Measurements from ENCODE around the gene CEP97. TPM values are rescaled to one million over a fixed set of nuclear protein-coding genes. Genes with fewer than 3 reads are reported as not detected.
"Not testable (repeated sequence)": the region's sequence is repeated elsewhere in the genome, so short reads cannot be mapped to it uniquely, and the experiment has no call there.

CEP97 gene, protein sequence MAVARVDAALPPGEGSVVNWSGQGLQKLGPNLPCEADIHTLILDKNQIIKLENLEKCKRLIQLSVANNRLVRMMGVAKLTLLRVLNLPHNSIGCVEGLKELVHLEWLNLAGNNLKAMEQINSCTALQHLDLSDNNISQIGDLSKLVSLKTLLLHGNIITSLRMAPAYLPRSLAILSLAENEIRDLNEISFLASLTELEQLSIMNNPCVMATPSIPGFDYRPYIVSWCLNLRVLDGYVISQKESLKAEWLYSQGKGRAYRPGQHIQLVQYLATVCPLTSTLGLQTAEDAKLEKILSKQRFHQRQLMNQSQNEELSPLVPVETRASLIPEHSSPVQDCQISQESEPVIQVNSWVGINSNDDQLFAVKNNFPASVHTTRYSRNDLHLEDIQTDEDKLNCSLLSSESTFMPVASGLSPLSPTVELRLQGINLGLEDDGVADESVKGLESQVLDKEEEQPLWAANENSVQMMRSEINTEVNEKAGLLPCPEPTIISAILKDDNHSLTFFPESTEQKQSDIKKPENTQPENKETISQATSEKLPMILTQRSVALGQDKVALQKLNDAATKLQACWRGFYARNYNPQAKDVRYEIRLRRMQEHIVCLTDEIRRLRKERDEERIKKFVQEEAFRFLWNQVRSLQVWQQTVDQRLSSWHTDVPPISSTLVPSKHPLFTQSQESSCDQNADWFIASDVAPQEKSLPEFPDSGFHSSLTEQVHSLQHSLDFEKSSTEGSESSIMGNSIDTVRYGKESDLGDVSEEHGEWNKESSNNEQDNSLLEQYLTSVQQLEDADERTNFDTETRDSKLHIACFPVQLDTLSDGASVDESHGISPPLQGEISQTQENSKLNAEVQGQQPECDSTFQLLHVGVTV
- polyA plus RNA-seq = 5.3 TPM
- long read RNA-seq, donor 1 = 0 reads
- long read RNA-seq, donor 2, partial matches to known transcripts = 0 of 1 reads
- long read RNA-seq, donor 2, other reads (novel, unspliced or antisense) = 0 of 1 reads
- long read RNA-seq, donor 3 = 0 reads
- long read RNA-seq, donor 4 = 0 reads
- long read RNA-seq, donor 5 = 0 reads
- long read RNA-seq, donor 6 = 0 reads
- long read RNA-seq, donor 7 = 0 reads
- long read RNA-seq, donor 8 = 0 reads
- long read RNA-seq, donor 9 = 0 reads
- long read RNA-seq, donor 10, full-length matches to known transcripts = 1 of 1 reads
- long read RNA-seq, donor 10, partial matches to known transcripts = 0 of 1 reads
- long read RNA-seq, donor 10, other reads (novel, unspliced or antisense) = 0 of 1 reads
- long read RNA-seq, donor 11 = 0 reads

DNA sequence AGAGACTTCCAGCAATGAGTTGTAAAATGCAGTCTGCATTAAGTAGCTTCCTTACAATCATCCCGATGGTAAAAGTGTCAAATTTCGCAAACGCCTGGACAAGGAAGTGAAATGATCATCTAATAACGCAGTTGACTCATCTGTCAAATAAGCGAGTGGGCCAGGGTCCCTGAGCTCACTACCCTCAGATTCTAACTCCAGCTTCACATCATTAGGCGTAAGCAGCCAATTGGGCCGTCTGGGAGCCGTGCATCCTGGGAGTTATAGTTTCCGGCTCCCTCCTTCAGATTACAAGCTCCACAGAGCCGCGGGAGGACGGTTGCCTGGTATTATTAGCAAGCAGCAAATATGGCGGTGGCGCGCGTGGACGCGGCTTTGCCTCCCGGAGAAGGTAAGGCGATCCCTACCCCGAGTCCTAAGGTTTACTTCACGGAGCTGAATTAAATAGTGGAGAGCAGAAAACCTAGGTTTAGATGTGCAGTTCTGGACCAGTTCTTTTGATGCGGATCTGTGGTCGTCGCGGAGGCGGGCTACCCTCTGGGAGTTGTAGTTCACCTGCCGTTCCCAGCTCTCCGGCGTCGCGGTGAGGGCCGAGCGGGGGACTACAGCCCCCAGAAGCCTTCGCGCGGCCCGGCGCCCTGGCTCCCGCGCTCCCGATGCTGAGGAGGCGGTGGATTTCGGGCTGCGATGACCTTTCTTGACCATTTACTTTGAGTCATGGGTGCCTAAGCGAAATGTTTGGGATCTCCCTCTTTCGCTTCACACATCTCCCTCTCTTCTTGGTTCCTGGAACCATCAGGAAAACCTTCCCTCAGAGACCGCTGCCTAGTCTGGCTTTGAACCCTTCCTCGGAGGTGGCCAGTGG is at the start of gene CEP97:
Gene CEP97, plus strand, starts transcription at position 286 of the 865 bp plus-strand sequence. Its CDS starts 63 bp downstream, at position 349.
- peaks cover 10% of the 10 kb centered on the region for H3K36me3 ChIP-seq (ENCODE audit: control insufficient read depth, insufficient read depth, low read length)
- peak within 1 kb of the TSS; percentile 40 for H3K27ac ChIP-seq (ENCODE audit: low read length)
- H3K27me3 ChIP-seq (ENCODE audit: control insufficient read depth, insufficient read depth, low read length) = no peaks in the 10 kb centered on the region
- peak; percentile 84 to 95 for DNase-seq
- WGBS (ENCODE audit: insufficient coverage, low lambda C conversion rate) = no CpG with 5 or more reads among the region's 49 CpGs
- H3K4me1 ChIP-seq (ENCODE audit: control insufficient read depth, insufficient read depth, low read length) = no peaks in the 10 kb centered on the region
- H3K9me3 ChIP-seq (ENCODE audit: control insufficient read depth, low read depth, low read length) = no peaks in the 10 kb centered on the region
- peak within 1 kb of the TSS; percentile 81 for H3K4me3 ChIP-seq (ENCODE audit: low read length)

DNA sequence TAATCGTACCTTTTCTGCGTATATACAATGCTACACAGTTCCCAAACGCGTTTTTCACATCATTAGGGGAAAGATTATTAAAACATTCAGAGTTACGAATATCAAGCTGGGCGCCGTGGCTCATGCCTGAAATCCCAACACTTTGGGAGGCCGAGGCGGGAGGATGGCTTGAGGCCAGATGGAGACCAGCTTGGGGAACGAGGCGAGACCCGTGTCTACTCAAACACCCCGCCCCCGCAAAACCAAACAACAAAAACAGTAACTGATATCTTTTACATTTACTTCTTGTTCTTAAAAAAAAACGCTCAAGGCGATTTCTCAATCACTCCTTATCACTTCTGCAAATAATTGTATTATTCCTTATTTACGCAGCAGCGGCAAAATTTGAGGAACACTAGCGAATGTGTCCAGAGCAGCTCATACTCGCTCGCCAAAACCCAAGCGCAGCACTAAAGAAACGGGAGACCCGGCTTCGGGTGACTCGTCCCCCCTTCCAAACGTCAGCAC is 48.7 kb upstream of the CEP97 start:
- WGBS (ENCODE audit: insufficient coverage, low lambda C conversion rate) = 0% methylated on average over 2 of the region's 27 CpGs
- peak overlapping the region; percentile 100 for H3K4me3 ChIP-seq (ENCODE audit: low read length)
- peak overlapping the region; percentile 100 for H3K27ac ChIP-seq (ENCODE audit: low read length)
- H3K4me1 ChIP-seq (ENCODE audit: control insufficient read depth, insufficient read depth, low read length) = peaks cover 11% of the 10 kb centered on the region
- no peaks in the 10 kb centered on the region for H3K27me3 ChIP-seq (ENCODE audit: control insufficient read depth, insufficient read depth, low read length)
- H3K9me3 ChIP-seq (ENCODE audit: control insufficient read depth, low read depth, low read length) = no peaks in the 10 kb centered on the region
- H3K36me3 ChIP-seq (ENCODE audit: control insufficient read depth, insufficient read depth, low read length) = peaks cover 19% of the 10 kb centered on the region
- peak in 1 of 2 donors; percentile 6 for DNase-seq

DNA sequence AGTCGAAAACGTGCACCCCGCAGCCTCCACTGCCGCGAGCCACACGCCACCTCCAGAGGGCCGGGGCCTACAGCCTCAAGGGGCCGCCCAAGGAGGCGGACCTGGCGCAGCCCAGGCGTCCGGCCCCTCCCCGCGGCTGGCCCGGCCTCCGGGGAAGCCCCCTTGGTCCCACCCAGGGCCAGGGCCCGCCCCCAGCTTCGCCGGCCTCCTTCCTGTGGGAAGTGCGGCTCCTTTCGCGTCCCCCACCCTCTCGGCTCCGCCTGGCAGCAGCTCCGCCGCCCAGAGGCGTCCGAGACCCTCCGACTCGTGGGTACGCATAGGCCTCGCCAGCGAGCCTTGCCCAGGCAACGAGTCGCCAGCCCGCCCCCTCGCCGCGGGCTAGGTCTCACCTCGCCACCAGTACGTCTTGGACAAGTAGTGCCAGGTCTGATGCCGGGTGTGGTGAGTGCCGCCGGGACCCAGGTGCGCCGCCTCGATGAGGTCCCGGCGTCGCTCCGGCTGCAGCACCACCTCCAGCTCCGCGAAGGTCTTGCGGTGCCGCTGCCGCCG is 48.1 kb upstream of the CEP97 start:
- H3K27me3 ChIP-seq (ENCODE audit: control insufficient read depth, insufficient read depth, low read length) = no peaks in the 10 kb centered on the region
- no CpG with 5 or more reads among the region's 57 CpGs for WGBS (ENCODE audit: insufficient coverage, low lambda C conversion rate)
- peak overlapping the region; percentile 100 for H3K27ac ChIP-seq (ENCODE audit: low read length)
- H3K4me1 ChIP-seq (ENCODE audit: control insufficient read depth, insufficient read depth, low read length) = peaks cover 11% of the 10 kb centered on the region
- peak overlapping the region; percentile 100 for H3K4me3 ChIP-seq (ENCODE audit: low read length)
- DNase-seq = peak; percentile 94 to 98
- no peaks in the 10 kb centered on the region for H3K9me3 ChIP-seq (ENCODE audit: control insufficient read depth, low read depth, low read length)
- H3K36me3 ChIP-seq (ENCODE audit: control insufficient read depth, insufficient read depth, low read length) = peaks cover 20% of the 10 kb centered on the region

DNA sequence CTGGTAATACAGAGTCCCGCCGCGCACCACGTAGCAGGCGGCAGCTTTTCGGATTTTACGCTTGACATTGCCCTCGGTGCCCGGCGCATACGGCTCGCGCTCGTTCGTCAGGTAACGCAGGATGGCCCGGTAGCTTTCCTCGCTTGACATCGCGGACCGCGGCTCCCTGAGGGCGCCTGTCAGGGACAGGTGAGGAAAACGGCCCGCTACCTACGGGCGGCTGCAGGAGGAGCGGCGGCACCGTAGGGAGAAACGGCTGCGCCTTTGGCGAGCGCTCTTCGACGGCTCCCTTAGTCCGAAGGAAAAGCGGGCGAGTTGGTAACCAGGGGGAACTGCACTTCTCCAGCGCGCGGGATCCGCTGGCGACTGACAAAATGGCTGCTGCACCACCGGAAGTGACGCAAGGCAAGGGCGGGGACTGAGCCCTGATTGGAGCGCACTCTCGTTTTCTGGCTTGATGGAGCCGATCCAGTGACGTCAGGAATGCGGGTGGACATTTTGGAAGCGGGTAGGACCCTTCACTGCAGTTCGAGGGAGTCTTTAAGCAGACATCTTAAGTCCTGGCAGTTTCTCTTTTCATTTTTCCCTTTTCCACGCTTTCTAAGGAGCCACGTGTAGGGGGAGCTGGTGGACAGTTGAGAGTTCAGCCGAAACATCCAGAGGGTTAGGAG is 47.5 kb upstream of the CEP97 start, which contains the start of gene ZBTB11:
Gene ZBTB11, minus strand, starts transcription at position 368 of the 671 bp plus-strand sequence. Its CDS starts 218 bp downstream, at position 150.
- H3K27ac ChIP-seq (ENCODE audit: low read length) = peak within 1 kb of the TSS; percentile 100
- H3K36me3 ChIP-seq (ENCODE audit: control insufficient read depth, insufficient read depth, low read length) = peaks cover 26% of the 10 kb centered on the region
- H3K4me1 ChIP-seq (ENCODE audit: control insufficient read depth, insufficient read depth, low read length) = peaks cover 11% of the 10 kb centered on the region
- WGBS (ENCODE audit: insufficient coverage, low lambda C conversion rate) = no CpG with 5 or more reads among the region's 57 CpGs
- no peaks in the 10 kb centered on the region for H3K27me3 ChIP-seq (ENCODE audit: control insufficient read depth, insufficient read depth, low read length)
- peak; percentile 99 to 100 for DNase-seq
- H3K4me3 ChIP-seq (ENCODE audit: low read length) = peak within 1 kb of the TSS; percentile 100
- H3K9me3 ChIP-seq (ENCODE audit: control insufficient read depth, low read depth, low read length) = no peaks in the 10 kb centered on the region

DNA sequence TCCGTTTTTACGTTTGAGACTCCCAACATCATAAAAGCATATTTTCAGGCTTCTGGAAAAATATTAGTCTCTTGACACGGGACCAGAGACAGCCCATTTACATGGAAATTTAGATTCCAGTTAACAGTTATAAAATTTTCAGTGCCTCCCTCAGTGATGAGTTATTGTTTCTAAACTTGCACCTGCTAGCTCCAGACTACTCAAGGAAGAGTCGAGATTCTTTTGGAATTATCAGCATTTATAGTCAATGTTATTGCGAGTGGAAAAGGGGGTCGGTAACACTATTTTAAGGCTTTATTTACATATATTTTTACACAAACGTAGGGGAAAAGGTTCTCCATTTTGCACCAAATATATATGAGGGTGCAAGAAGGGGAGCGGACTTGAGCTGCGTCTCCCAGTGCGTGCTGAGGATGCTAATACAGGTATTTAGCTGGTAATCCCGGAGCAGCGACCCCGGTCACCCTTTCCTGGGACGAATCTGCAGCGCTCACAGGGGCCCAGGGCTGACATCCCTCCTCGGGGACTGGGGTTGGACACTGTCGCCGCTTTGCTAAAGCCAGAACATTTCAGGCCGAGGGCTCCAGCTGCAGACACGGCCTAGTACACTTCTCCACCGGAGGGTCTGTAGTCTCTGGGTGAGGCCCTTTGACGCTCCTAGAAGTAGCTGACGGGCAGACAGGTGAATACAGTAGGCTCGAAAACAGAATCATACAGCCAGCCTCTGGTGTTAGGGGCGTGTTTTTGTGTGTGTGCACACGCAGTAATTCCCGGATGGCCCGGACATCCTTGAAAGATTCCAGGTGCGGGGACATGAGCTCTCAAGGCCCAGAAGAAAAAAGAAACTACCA is 46.8 kb upstream of the CEP97 start:
- H3K27ac ChIP-seq (ENCODE audit: low read length) = peak overlapping the region; percentile 100
- H3K9me3 ChIP-seq (ENCODE audit: control insufficient read depth, low read depth, low read length) = no peaks in the 10 kb centered on the region
- peaks cover 11% of the 10 kb centered on the region for H3K4me1 ChIP-seq (ENCODE audit: control insufficient read depth, insufficient read depth, low read length)
- peak in 1 of 2 donors; percentile 23 for DNase-seq
- no peaks in the 10 kb centered on the region for H3K27me3 ChIP-seq (ENCODE audit: control insufficient read depth, insufficient read depth, low read length)
- H3K4me3 ChIP-seq (ENCODE audit: low read length) = peak overlapping the region; percentile 100
- peaks cover 33% of the 10 kb centered on the region for H3K36me3 ChIP-seq (ENCODE audit: control insufficient read depth, insufficient read depth, low read length)
- WGBS (ENCODE audit: insufficient coverage, low lambda C conversion rate) = no CpG with 5 or more reads among the region's 29 CpGs

DNA sequence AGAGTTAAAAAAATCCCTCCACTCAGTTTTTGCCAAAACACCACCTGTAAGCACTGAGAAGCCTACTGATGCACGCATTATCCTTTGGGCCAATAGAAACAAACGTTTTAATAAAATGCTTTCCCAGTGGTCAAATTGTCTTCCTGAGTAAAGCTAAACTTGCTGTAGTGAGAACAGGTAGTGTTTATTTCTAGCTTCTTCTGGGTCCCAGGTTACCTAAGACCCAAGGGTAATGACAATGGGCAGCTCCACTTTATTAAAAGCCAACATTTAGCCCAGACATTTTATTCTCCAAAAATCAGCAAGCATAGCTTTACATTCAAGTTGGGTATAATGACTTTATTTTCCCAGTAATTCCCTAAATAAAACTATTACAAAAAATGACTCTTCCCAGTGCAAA is 45.6 kb upstream of the CEP97 start:
- H3K27ac ChIP-seq (ENCODE audit: low read length); H3K9me3 ChIP-seq (ENCODE audit: control insufficient read depth, low read depth, low read length); H3K27me3 ChIP-seq (ENCODE audit: control insufficient read depth, insufficient read depth, low read length); H3K4me3 ChIP-seq (ENCODE audit: low read length); DNase-seq: not testable (repeated sequence)
- no CpG with 5 or more reads among the region's 2 CpGs for WGBS (ENCODE audit: insufficient coverage, low lambda C conversion rate)
- Histone ChIP-seq H3K36me3 (ENCODE audit: control insufficient read depth, insufficient read depth, low read length) (peaks cover 38% of the 10 kb centered on the region), H3K4me1 (ENCODE audit: control insufficient read depth, insufficient read depth, low read length) (peaks cover 14% of the 10 kb centered on the region)

DNA sequence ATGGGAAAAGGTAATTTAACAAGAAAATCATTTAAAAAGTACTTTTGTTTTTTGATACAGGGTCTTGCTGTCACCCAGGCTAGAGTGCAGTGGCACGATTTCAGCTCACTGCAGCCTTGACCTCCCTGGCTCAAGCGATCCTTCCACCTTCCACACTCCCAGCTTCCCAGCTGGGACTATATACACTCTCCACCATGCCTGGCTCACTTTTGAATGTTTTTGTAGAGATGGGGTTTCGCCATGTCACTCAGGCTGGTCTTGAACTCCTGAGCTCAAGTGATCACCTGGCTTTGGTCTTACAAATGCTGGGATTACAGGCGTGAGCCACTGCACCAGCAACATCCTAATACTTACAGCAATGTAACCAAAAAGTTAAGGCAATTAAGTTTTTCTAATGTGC is 43.9 kb upstream of the CEP97 start:
- Histone ChIP-seq H3K4me3 (ENCODE audit: low read length) (no peak overlapping the region), H3K36me3 (ENCODE audit: control insufficient read depth, insufficient read depth, low read length) (peaks cover 48% of the 10 kb centered on the region), H3K27me3 (ENCODE audit: control insufficient read depth, insufficient read depth, low read length) (no peaks in the 10 kb centered on the region), H3K9me3 (ENCODE audit: control insufficient read depth, low read depth, low read length) (no peaks in the 10 kb centered on the region), H3K4me1 (ENCODE audit: control insufficient read depth, insufficient read depth, low read length) (peaks cover 22% of the 10 kb centered on the region), H3K27ac (ENCODE audit: low read length) (no peak overlapping the region)
- whole genome bisulfite sequencing (ENCODE audit: insufficient coverage, low lambda C conversion rate) = no CpG with 5 or more reads among the region's 4 CpGs
- DNase-seq = no peak

DNA sequence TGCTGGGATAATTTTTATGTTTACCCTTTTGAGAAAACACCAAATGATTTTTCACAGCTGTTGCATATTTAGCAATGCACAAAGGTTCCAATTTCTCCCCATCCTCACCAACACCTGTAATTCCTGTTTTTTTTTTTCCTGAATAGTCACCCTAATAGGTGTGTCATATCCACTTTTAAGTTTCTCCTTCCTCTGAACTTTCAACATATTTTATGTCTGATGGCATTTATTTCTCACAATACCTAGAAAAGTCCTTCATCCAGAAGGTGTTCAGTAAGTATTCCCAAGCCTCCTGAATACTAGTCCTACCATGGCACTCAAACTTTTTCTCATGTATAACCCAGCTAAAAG is 39.4 kb upstream of the CEP97 start:
- Histone ChIP-seq H3K4me3 (ENCODE audit: low read length) (peak overlapping the region; percentile 70), H3K27me3 (ENCODE audit: control insufficient read depth, insufficient read depth, low read length) (no peaks in the 10 kb centered on the region), H3K36me3 (ENCODE audit: control insufficient read depth, insufficient read depth, low read length) (peaks cover 41% of the 10 kb centered on the region), H3K4me1 (ENCODE audit: control insufficient read depth, insufficient read depth, low read length) (peaks cover 17% of the 10 kb centered on the region), H3K9me3 (ENCODE audit: control insufficient read depth, low read depth, low read length) (no peaks in the 10 kb centered on the region), H3K27ac (ENCODE audit: low read length) (no peak overlapping the region)
- no peak for DNase-seq

Measured in large intestine (tissue), 12 donors.